ENCODE measurements around the gene TRPT1.

- TF ChIP-seq ZNF488 (tag by site-specific recombination; IDR thresholded peaks at IDR 0.05) (no peak), SETDB1 (IDR thresholded peaks at IDR 0.05; ENCODE audit: insufficient read length, low read length) (no peak), CTCF (tag by site-specific recombination; IDR thresholded peaks at IDR 0.05) (no peak), ZNF530 (tag by site-specific recombination; IDR thresholded peaks at IDR 0.05; ENCODE audit: low read depth) (no peak)
These were observed 17.0 kb downstream of the TRPT1 start for GRCh38 chr11:64208796-64209562.

Data from HEK293 (cell line).